ENCODE data around the gene CEP55.

Gene CEP55

GRCh38 chr10:93554760-93555432, 58.5 kb downstream of the CEP55 start:
- Histone ChIP-seq H3K4me1 (ENCODE audit: control insufficient read depth in 1 of 2, insufficient read depth in 2 of 2, low read length in 2 of 2) (peaks cover 6 to 9% of the 10 kb centered on the region in 2 donors), H3K27me3 (ENCODE audit: control insufficient read depth in 1 of 2, insufficient read depth in 2 of 2, low read length in 2 of 2) (no peaks in the 10 kb centered on the region), H3K36me3 (ENCODE audit: control insufficient read depth in 1 of 2, insufficient read depth in 2 of 2, low read length in 2 of 2) (no peaks in the 10 kb centered on the region), H3K4me3 (ENCODE audit: low read depth in 1 of 2, low read length in 2 of 2) (no peak overlapping the region), H3K27ac (ENCODE audit: low read depth, low read length) (no peak overlapping the region), H3K9me3 (ENCODE audit: control insufficient read depth in 1 of 2, low read length in 2 of 2) (peaks cover 0 to 3% of the 10 kb centered on the region in 2 donors), H3K9ac (ENCODE audit: low read depth in 1 of 2, low read length in 2 of 2) (no peak overlapping the region)

GRCh38 chr10:93559490-93559889, 63.1 kb downstream of the CEP55 start:
- Histone ChIP-seq H3K27me3 (ENCODE audit: control insufficient read depth in 1 of 2, insufficient read depth in 2 of 2, low read length in 2 of 2) (no peaks in the 10 kb centered on the region), H3K4me1 (ENCODE audit: control insufficient read depth in 1 of 2, insufficient read depth in 2 of 2, low read length in 2 of 2) (peaks cover under 1 to 2% of the 10 kb centered on the region in 2 donors), H3K9me3 (ENCODE audit: control insufficient read depth in 1 of 2, low read length in 2 of 2) (peaks cover 0 to 3% of the 10 kb centered on the region in 2 donors), H3K27ac (ENCODE audit: low read depth, low read length) (no peak overlapping the region), H3K4me3 (ENCODE audit: low read depth in 1 of 2, low read length in 2 of 2) (no peak overlapping the region), H3K9ac (ENCODE audit: low read depth in 1 of 2, low read length in 2 of 2) (no peak overlapping the region), H3K36me3 (ENCODE audit: control insufficient read depth in 1 of 2, insufficient read depth in 2 of 2, low read length in 2 of 2) (no peaks in the 10 kb centered on the region)

GRCh38 chr10:93560541-93560940, 64.1 kb downstream of the CEP55 start:
- Histone ChIP-seq H3K27ac (ENCODE audit: low read depth, low read length) (no peak overlapping the region), H3K9ac (ENCODE audit: low read depth in 1 of 2, low read length in 2 of 2) (no peak overlapping the region), H3K4me3 (ENCODE audit: low read depth in 1 of 2, low read length in 2 of 2) (no peak overlapping the region), H3K36me3 (ENCODE audit: control insufficient read depth in 1 of 2, insufficient read depth in 2 of 2, low read length in 2 of 2) (no peaks in the 10 kb centered on the region), H3K9me3 (ENCODE audit: control insufficient read depth in 1 of 2, low read length in 2 of 2) (peaks cover 0 to 3% of the 10 kb centered on the region in 2 donors), H3K27me3 (ENCODE audit: control insufficient read depth in 1 of 2, insufficient read depth in 2 of 2, low read length in 2 of 2) (peaks cover 3 to 5% of the 10 kb centered on the region in 2 donors), H3K4me1 (ENCODE audit: control insufficient read depth in 1 of 2, insufficient read depth in 2 of 2, low read length in 2 of 2) (no peaks in the 10 kb centered on the region)

GRCh38 chr10:93565446-93565845, 69.0 kb downstream of the CEP55 start:
- Histone ChIP-seq H3K27ac (ENCODE audit: low read depth, low read length) (no peak overlapping the region), H3K27me3 (ENCODE audit: control insufficient read depth in 1 of 2, insufficient read depth in 2 of 2, low read length in 2 of 2) (peaks cover 32 to 36% of the 10 kb centered on the region in 2 donors), H3K36me3 (ENCODE audit: control insufficient read depth in 1 of 2, insufficient read depth in 2 of 2, low read length in 2 of 2) (no peaks in the 10 kb centered on the region), H3K4me1 (ENCODE audit: control insufficient read depth in 1 of 2, insufficient read depth in 2 of 2, low read length in 2 of 2) (peaks cover 0 to 5% of the 10 kb centered on the region in 2 donors), H3K4me3 (ENCODE audit: low read depth in 1 of 2, low read length in 2 of 2) (no peak overlapping the region), H3K9ac (ENCODE audit: low read depth in 1 of 2, low read length in 2 of 2) (no peak overlapping the region), H3K9me3 (ENCODE audit: control insufficient read depth in 1 of 2, low read length in 2 of 2) (no peaks in the 10 kb centered on the region)

DNA sequence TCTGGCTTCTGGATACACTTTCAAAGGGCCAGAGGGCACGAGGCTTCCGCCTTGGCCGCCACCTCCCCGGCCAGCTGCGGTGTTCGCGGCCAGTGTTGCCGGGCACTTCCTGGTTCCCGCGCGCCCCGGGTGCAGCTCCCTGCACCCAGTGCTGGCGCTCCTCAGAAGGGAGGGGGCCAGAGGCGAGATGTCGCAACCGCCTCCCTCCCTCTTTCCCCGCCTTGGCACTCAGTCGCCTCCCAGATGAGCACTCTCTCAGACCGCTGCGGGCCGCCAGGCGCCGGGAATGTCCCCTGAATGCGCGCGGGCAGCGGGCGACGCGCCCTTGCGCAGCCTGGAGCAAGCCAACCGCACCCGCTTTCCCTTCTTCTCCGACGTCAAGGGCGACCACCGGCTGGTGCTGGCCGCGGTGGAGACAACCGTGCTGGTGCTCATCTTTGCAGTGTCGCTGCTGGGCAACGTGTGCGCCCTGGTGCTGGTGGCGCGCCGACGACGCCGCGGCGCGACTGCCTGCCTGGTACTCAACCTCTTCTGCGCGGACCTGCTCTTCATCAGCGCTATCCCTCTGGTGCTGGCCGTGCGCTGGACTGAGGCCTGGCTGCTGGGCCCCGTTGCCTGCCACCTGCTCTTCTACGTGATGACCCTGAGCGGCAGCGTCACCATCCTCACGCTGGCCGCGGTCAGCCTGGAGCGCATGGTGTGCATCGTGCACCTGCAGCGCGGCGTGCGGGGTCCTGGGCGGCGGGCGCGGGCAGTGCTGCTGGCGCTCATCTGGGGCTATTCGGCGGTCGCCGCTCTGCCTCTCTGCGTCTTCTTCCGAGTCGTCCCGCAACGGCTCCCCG, 70.2 kb downstream of the CEP55 start, which contains the start of gene FFAR4:
TSS of gene FFAR4 (plus strand) at position 231 of the 842 bp plus-strand sequence. CDS start at position 287, 56 bp downstream.
- Histone ChIP-seq H3K4me1 (ENCODE audit: control insufficient read depth in 1 of 2, insufficient read depth in 2 of 2, low read length in 2 of 2) (peaks cover 3 to 5% of the 10 kb centered on the region in 2 donors), H3K27me3 (ENCODE audit: control insufficient read depth in 1 of 2, insufficient read depth in 2 of 2, low read length in 2 of 2) (peaks cover 36% of the 10 kb centered on the region in 2 donors), H3K27ac (ENCODE audit: low read depth, low read length) (no peak within 1 kb of the TSS), H3K36me3 (ENCODE audit: control insufficient read depth in 1 of 2, insufficient read depth in 2 of 2, low read length in 2 of 2) (no peaks in the 10 kb centered on the region), H3K9ac (ENCODE audit: low read depth in 1 of 2, low read length in 2 of 2) (no peak within 1 kb of the TSS), H3K4me3 (ENCODE audit: low read depth in 1 of 2, low read length in 2 of 2) (peak within 1 kb of the TSS; percentile 20 to 57), H3K9me3 (ENCODE audit: control insufficient read depth in 1 of 2, low read length in 2 of 2) (no peaks in the 10 kb centered on the region)

GRCh38 chr10:93567277-93568104, 71.1 kb downstream of the CEP55 start:
- H3K27ac ChIP-seq (ENCODE audit: low read depth, low read length) = no peak overlapping the region
- peaks cover 3 to 5% of the 10 kb centered on the region in 2 donors for H3K4me1 ChIP-seq (ENCODE audit: control insufficient read depth in 1 of 2, insufficient read depth in 2 of 2, low read length in 2 of 2)
- H3K4me3 ChIP-seq (ENCODE audit: low read depth in 1 of 2, low read length in 2 of 2) = peak overlapping the region in 1 of 2 donors; percentile 15
- no peaks in the 10 kb centered on the region for H3K9me3 ChIP-seq (ENCODE audit: control insufficient read depth in 1 of 2, low read length in 2 of 2)
- H3K36me3 ChIP-seq (ENCODE audit: control insufficient read depth in 1 of 2, insufficient read depth in 2 of 2, low read length in 2 of 2) = no peaks in the 10 kb centered on the region
- no peak overlapping the region for H3K9ac ChIP-seq (ENCODE audit: low read depth in 1 of 2, low read length in 2 of 2)
- peaks cover 36% of the 10 kb centered on the region in 2 donors for H3K27me3 ChIP-seq (ENCODE audit: control insufficient read depth in 1 of 2, insufficient read depth in 2 of 2, low read length in 2 of 2)

DNA sequence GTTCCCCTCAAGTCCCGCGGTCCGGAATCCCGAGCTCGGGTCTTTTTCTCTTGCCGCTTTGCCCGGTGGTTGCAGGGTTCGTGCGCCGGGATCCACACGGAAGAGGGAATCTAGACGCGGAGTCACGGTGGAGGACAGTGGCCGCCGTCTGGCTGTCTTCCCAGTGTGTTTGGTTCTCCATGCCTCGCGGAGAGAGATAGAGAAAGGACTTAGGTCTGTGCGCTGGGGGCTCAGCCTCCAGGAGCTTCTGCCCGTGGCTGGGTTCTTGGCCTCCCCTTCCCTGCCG, 71.6 kb downstream of the CEP55 start:
- H3K27ac ChIP-seq (ENCODE audit: low read depth, low read length) = no peak overlapping the region
- peaks cover 5 to 8% of the 10 kb centered on the region in 2 donors for H3K4me1 ChIP-seq (ENCODE audit: control insufficient read depth in 1 of 2, insufficient read depth in 2 of 2, low read length in 2 of 2)
- H3K4me3 ChIP-seq (ENCODE audit: low read depth in 1 of 2, low read length in 2 of 2) = peak overlapping the region in 1 of 2 donors; percentile 15
- no peaks in the 10 kb centered on the region for H3K36me3 ChIP-seq (ENCODE audit: control insufficient read depth in 1 of 2, insufficient read depth in 2 of 2, low read length in 2 of 2)
- H3K27me3 ChIP-seq (ENCODE audit: control insufficient read depth in 1 of 2, insufficient read depth in 2 of 2, low read length in 2 of 2) = peaks cover 36% of the 10 kb centered on the region in 2 donors
- no peaks in the 10 kb centered on the region for H3K9me3 ChIP-seq (ENCODE audit: control insufficient read depth in 1 of 2, low read length in 2 of 2)
- H3K9ac ChIP-seq (ENCODE audit: low read depth in 1 of 2, low read length in 2 of 2) = no peak overlapping the region

- no peak overlapping the region for H3K27ac ChIP-seq (ENCODE audit: low read depth, low read length)
- no peak overlapping the region for H3K4me3 ChIP-seq (ENCODE audit: low read depth in 1 of 2, low read length in 2 of 2)
- no peaks in the 10 kb centered on the region for H3K9me3 ChIP-seq (ENCODE audit: control insufficient read depth in 1 of 2, low read length in 2 of 2)
- H3K4me1 ChIP-seq (ENCODE audit: control insufficient read depth in 1 of 2, insufficient read depth in 2 of 2, low read length in 2 of 2) = peaks cover 9 to 11% of the 10 kb centered on the region in 2 donors
- H3K27me3 ChIP-seq (ENCODE audit: control insufficient read depth in 1 of 2, insufficient read depth in 2 of 2, low read length in 2 of 2) = peaks cover 32 to 33% of the 10 kb centered on the region in 2 donors
- no peaks in the 10 kb centered on the region for H3K36me3 ChIP-seq (ENCODE audit: control insufficient read depth in 1 of 2, insufficient read depth in 2 of 2, low read length in 2 of 2)
- H3K9ac ChIP-seq (ENCODE audit: low read depth in 1 of 2, low read length in 2 of 2) = no peak overlapping the region
These were observed 74.0 kb downstream of the CEP55 start for GRCh38 chr10:93570383-93570782.

DNA sequence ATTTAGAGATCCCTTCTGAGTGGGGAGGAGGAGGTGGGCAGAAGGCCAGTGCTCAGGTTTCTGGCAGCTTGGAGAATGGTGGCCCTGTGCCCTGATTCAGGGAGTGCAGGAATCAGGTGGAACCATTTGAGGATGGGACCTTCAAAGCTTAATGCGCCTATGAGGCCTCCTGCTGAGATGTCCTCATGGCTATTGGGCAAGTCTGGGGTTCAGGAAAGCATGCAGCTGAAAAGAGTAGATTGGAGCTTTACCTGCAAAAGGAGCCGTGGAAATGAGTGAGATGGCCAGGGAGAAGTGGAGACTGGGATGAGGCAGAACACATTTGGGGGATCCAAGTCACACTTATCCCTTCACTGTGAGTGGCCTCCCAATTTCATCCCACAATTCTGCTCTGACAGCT, 76.2 kb downstream of the CEP55 start:
- Histone ChIP-seq H3K4me1 (ENCODE audit: control insufficient read depth in 1 of 2, insufficient read depth in 2 of 2, low read length in 2 of 2) (peaks cover 4 to 11% of the 10 kb centered on the region in 2 donors), H3K36me3 (ENCODE audit: control insufficient read depth in 1 of 2, insufficient read depth in 2 of 2, low read length in 2 of 2) (no peaks in the 10 kb centered on the region), H3K27ac (ENCODE audit: low read depth, low read length) (no peak overlapping the region), H3K4me3 (ENCODE audit: low read depth in 1 of 2, low read length in 2 of 2) (no peak overlapping the region), H3K9ac (ENCODE audit: low read depth in 1 of 2, low read length in 2 of 2) (no peak overlapping the region), H3K9me3 (ENCODE audit: control insufficient read depth in 1 of 2, low read length in 2 of 2) (no peaks in the 10 kb centered on the region), H3K27me3 (ENCODE audit: control insufficient read depth in 1 of 2, insufficient read depth in 2 of 2, low read length in 2 of 2) (peaks cover 16 to 18% of the 10 kb centered on the region in 2 donors)

Data from duodenal mucosa (tissue), 2 donors.